ENCODE measurements around the gene SHISA4.

- TF ChIP-seq EZH2 (IDR thresholded peaks at IDR 0.05; ENCODE audit: insufficient read depth, poor library complexity, severe bottlenecking) (no peak), EZH2phosphoT487 (IDR thresholded peaks at IDR 0.05; ENCODE audit: insufficient read depth, low read depth) (no peak)
Measured at GRCh38 chr1:201840490-201840889, 48.2 kb upstream of the SHISA4 start.
